Measurements from ENCODE around the gene TRIM44. TPM values are rescaled to one million over a fixed set of nuclear protein-coding genes. Genes with fewer than 3 reads are reported as not detected.

Gene TRIM44
- total RNA-seq, 1 experiment from 2014 or later: 33.4 TPM

- DNase-seq (ENCODE audit: low read depth, low spot score): no peak
- Histone ChIP-seq H3K4me2 (ENCODE audit: low read length) (no peak overlapping the region), H2AFZ (ENCODE audit: low read depth, low read length, poor library complexity, severe bottlenecking) (no peak overlapping the region), H3K4me1 (ENCODE audit: control insufficient read depth in 1 of 2, insufficient read depth in 2 of 2, low read length in 2 of 2) (peaks cover 3 to 28% of the 10 kb centered on the region in 2 experiments; a peak in 3 of 4 replicates), H3K36me3 (ENCODE audit: control insufficient read depth in 1 of 2, insufficient read depth in 2 of 2, low read length in 2 of 2) (no peaks in the 10 kb centered on the region), H3K27ac (ENCODE audit: low read depth, low read length) (no peak overlapping the region), H3K9me3 (ENCODE audit: control insufficient read depth in 1 of 2, insufficient read depth in 1 of 2, low read depth in 1 of 2, low read length in 2 of 2) (no peaks in the 10 kb centered on the region), H3K9me2 (ENCODE audit: insufficient read depth) (no peaks in the 10 kb centered on the region), H3K27me3 (ENCODE audit: insufficient read depth, low read length) (no peaks in the 10 kb centered on the region), H3K79me2 (ENCODE audit: insufficient read depth, low read length) (no peaks in the 10 kb centered on the region), H3K4me3 (replicated peaks in 1 of 2; ENCODE audit: low read depth in 1 of 2, low read length in 2 of 2) (no peak overlapping the region), H3K9ac (ENCODE audit: low read length) (no peak overlapping the region), H4K20me1 (ENCODE audit: insufficient read depth) (no peaks in the 10 kb centered on the region)
- POLR2A ChIA-PET: no interaction called here
- no peak for ATAC-seq
- TF ChIP-seq SP1 (IDR thresholded peaks at IDR 0.05; ENCODE audit: low read depth) (no peak), POLR2A (IDR thresholded peaks at IDR 0.05; ENCODE audit: borderline replicate concordance, extremely low read depth, insufficient read depth, insufficient read length) (no peak), ZFX (IDR thresholded peaks at IDR 0.05) (no peak), SIN3A (IDR thresholded peaks at IDR 0.05; ENCODE audit: low read depth) (no peak), RAD21 (IDR thresholded peaks at IDR 0.05; ENCODE audit: low read depth) (no peak), JUND (IDR thresholded peaks at IDR 0.05) (no peak), ELF1 (IDR thresholded peaks at IDR 0.05; ENCODE audit: borderline replicate concordance, low read depth) (no peak), TCF7L2 (IDR thresholded peaks at IDR 0.05; ENCODE audit: borderline replicate concordance, extremely low read depth, insufficient read depth, insufficient read length) (no peak), CEBPB (IDR thresholded peaks at IDR 0.05; ENCODE audit: low read depth) (no peak), CBX3 (IDR thresholded peaks at IDR 0.05; ENCODE audit: low read depth) (no peak), MAX (IDR thresholded peaks at IDR 0.05) (no peak), REST (IDR thresholded peaks at IDR 0.05; ENCODE audit: low read depth) (no peak), EGR1 (IDR thresholded peaks at IDR 0.05; ENCODE audit: low read depth) (no peak), ATF3 (IDR thresholded peaks at IDR 0.05) (no peak), EZH2 (IDR thresholded peaks at IDR 0.05) (no peak), EZH2phosphoT487 (IDR thresholded peaks at IDR 0.05; ENCODE audit: borderline replicate concordance) (no peak), FOSL1 (IDR thresholded peaks at IDR 0.05; ENCODE audit: low read depth) (no peak), SRF (IDR thresholded peaks at IDR 0.05; ENCODE audit: low read depth) (no peak), CTCF (IDR thresholded peaks at IDR 0.05 in 2 of 3, conservative IDR thresholded peaks at IDR 0.05 in 1 of 3; ENCODE audit: borderline replicate concordance in 1 of 3, insufficient read depth in 1 of 3, low read depth in 2 of 3, low read length in 2 of 3) (no peak), ZNF274 (IDR thresholded peaks at IDR 0.05; ENCODE audit: low read depth, low read length) (no peak)
- CTCF ChIA-PET: interaction anchor here (3.1 kb wide), 1 partner anchor 12 kb away, joined by 36 read pairs; no protein-coding TSS in a partner anchor
- intact Hi-C loops (cut with micrococcal nuclease): loop anchor here (2.0 kb wide), 3 partner anchors 207 to 435 kb away; no protein-coding TSS in a partner anchor
- no TSS peak for BruUV-seq (replicated peaks)
- RAD21 ChIA-PET (ENCODE audit: low non-redundant PET in 1 of 2, low total read pairs in 2 of 2, uncharacterized antibody in 2 of 2, unreplicated experiment in 2 of 2): no interaction called here
Observed at GRCh38 chr11:35823742-35824298, 161.2 kb downstream of the TRIM44 start.

Measured in HCT116 (cell line).